RWPE2 (cell line): ENCODE data around the gene DNAH7.

Experiments used
- ATAC-seq: fragments of 200-7000 bp; cut with Tn5 transposase; 3 replicates; pipeline ENCODE4 v1.9.1; 2021; ENCODE audit warnings: low read depth
- DNase-seq: peaks from one replicate; pipeline ENCODE4 v3.0.0-alpha.2; 2020; ENCODE audit warnings: low spot score
- H3K27ac ChIP-seq: fragments of 450-650 bp; 2 replicates; pipeline ENCODE4 v1.5.1; 2017; ENCODE audit warnings: mild to moderate bottlenecking; ENCODE audit not compliant: poor library complexity, severe bottlenecking
- H3K27me3 ChIP-seq: fragments of 250-450 bp; sonication (Bioruptor Pico); 2 replicates; pipeline ENCODE4 v1.5.1; 2021; ENCODE audit warnings: mild to moderate bottlenecking, moderate library complexity; ENCODE audit not compliant: insufficient read depth, poor library complexity, severe bottlenecking
- H3K36me3 ChIP-seq: fragments of 250-450 bp; sonication (Bioruptor Pico); 2 replicates; pipeline ENCODE4 v1.5.1; 2020; ENCODE audit warnings: low read depth, mild to moderate bottlenecking, moderate library complexity
- H3K4me1 ChIP-seq: fragments of 250-450 bp; sonication (Bioruptor Pico); 2 replicates; pipeline ENCODE4 v1.5.1; 2021; ENCODE audit warnings: mild to moderate bottlenecking, moderate library complexity; ENCODE audit not compliant: insufficient read depth, poor library complexity, severe bottlenecking
- H3K4me3 ChIP-seq: fragments of 250-450 bp; sonication (Bioruptor Pico); 2 replicates; pipeline ENCODE4 v1.5.1; 2021; ENCODE audit warnings: mild to moderate bottlenecking, moderate library complexity; ENCODE audit not compliant: severe bottlenecking
- H3K9me3 ChIP-seq: fragments of 250-450 bp; sonication (Bioruptor Pico); 2 replicates; pipeline ENCODE4 v1.5.1; 2021; ENCODE audit warnings: mild to moderate bottlenecking, moderate library complexity; ENCODE audit not compliant: severe bottlenecking
- CTCF ChIP-seq: fragments of 450-650 bp; IDR thresholded peaks from one replicate; pipeline ENCODE4 v1.5.1; 2017; ENCODE audit warnings: mild to moderate bottlenecking, moderate library complexity; ENCODE audit not compliant: poor library complexity, severe bottlenecking

DNAH7 gene

GRCh38 chr2:195756218-195756942 lies 312.3 kb downstream of the DNAH7 start:
- Histone ChIP-seq H3K4me1 (peaks cover 12% of the 10 kb centered on the region), H3K9me3 (no peaks in the 10 kb centered on the region), H3K27ac (peak overlapping the region; percentile 72), H3K27me3 (no peaks in the 10 kb centered on the region), H3K4me3 (no peak overlapping the region), H3K36me3 (no peaks in the 10 kb centered on the region)
- TF ChIP-seq CTCF, result no peak
- no peak for DNase-seq
- peak; percentile 81 for ATAC-seq

GRCh38 chr2:195741191-195741590 lies 327.4 kb downstream of the DNAH7 start:
- H3K36me3 ChIP-seq, result no peaks in the 10 kb centered on the region
- TF ChIP-seq CTCF, result no peak

GRCh38 chr2:195737511-195738325 lies 330.9 kb downstream of the DNAH7 start:
- ATAC-seq (peak; percentile 68), DNase-seq (no peak)
- H3K27ac ChIP-seq, result peak overlapping the region; percentile 48
- H3K9me3 ChIP-seq, result no peaks in the 10 kb centered on the region
- H3K27me3 ChIP-seq, result no peaks in the 10 kb centered on the region
- no peak overlapping the region for H3K4me3 ChIP-seq
- peaks cover 5% of the 10 kb centered on the region for H3K4me1 ChIP-seq
- no peak for TF ChIP-seq CTCF
- H3K36me3 ChIP-seq, result no peaks in the 10 kb centered on the region

More at GRCh38 chr2:195741191-195741590, 327.4 kb downstream of the DNAH7 start:
- Histone ChIP-seq H3K9me3 (no peaks in the 10 kb centered on the region), H3K27me3 (no peaks in the 10 kb centered on the region), H3K4me1 (peaks cover 5% of the 10 kb centered on the region), H3K4me3 (no peak overlapping the region), H3K27ac (no peak overlapping the region)
- DNase-seq, result no peak
- ATAC-seq, result no peak

- Histone ChIP-seq H3K27ac (no peak overlapping the region), H3K4me1 (peaks cover 5% of the 10 kb centered on the region), H3K9me3 (no peaks in the 10 kb centered on the region), H3K4me3 (no peak overlapping the region), H3K27me3 (no peaks in the 10 kb centered on the region), H3K36me3 (no peaks in the 10 kb centered on the region)
- ATAC-seq (no peak), DNase-seq (no peak)
- TF ChIP-seq CTCF, result no peak
Measured at GRCh38 chr2:195735347-195735746, 333.3 kb downstream of the DNAH7 start.

GRCh38 chr2:195734931-195735330 lies 333.7 kb downstream of the DNAH7 start:
- no peaks in the 10 kb centered on the region for H3K36me3 ChIP-seq

More at GRCh38 chr2:195734931-195735330, 333.7 kb downstream of the DNAH7 start:
- Histone ChIP-seq H3K9me3 (no peaks in the 10 kb centered on the region), H3K4me1 (peaks cover 5% of the 10 kb centered on the region), H3K4me3 (no peak overlapping the region), H3K27me3 (no peaks in the 10 kb centered on the region), H3K27ac (no peak overlapping the region)
- DNase-seq (no peak), ATAC-seq (no peak)
- no peak for TF ChIP-seq CTCF
